Measurements from ENCODE around the gene DNAAF1. TPM values are rescaled to one million over a fixed set of nuclear protein-coding genes. Genes with fewer than 3 reads are reported as not detected.

DNAAF1 gene
- total RNA-seq, 1 donor, result 0.09 TPM

GRCh38 chr16:84183572-84183875 lies 38.4 kb downstream of the DNAAF1 start:
- H3K4me3 ChIP-seq (ENCODE audit: low read depth, low read length), result no peak overlapping the region
- TF ChIP-seq CTCF (IDR thresholded peaks at IDR 0.05; ENCODE audit: insufficient read depth, low read length), result no peak
- no peak for DNase-seq (ENCODE audit: low read depth)

DNA sequence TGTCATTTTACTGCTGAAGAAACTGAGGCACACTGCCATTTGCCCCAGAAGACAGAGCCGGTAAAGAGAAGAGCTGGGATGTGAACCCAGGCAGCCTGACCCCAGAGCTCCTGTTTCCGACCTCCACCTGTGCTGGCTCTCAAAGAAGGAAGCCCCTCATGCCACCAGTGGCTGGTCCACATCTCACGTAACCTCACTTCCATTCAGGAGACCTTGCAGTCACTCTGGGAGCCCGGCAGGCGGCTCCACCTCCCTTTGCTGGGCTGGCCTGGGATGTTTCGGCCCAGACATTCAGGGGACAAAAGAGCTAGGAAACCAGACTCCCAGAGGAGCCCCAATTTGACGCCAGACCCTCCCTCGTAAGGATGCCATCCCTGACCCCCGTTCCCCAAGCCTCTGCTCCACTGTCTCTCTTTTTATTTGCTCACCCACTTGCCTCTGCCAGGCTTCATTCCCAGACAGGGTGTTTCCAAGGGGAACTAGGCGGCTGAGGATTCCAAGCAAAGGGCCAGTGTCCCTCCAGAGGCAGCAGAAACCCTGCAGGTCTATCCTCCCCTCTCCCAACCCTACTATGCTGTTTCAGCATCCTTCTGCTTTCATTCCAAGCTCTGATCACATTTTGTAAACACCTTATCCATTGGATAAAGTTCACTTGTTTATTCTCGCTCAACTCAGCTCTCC lies 38.9 kb downstream of the DNAAF1 start:
- no peak overlapping the region for H3K4me3 ChIP-seq (ENCODE audit: low read depth, low read length)
- DNase-seq (ENCODE audit: low read depth), result no peak
- peak; percentile 61 for TF ChIP-seq CTCF (IDR thresholded peaks at IDR 0.05; ENCODE audit: insufficient read depth, low read length)

- DNase-seq (ENCODE audit: low read depth), result no peak
- TF ChIP-seq CTCF (IDR thresholded peaks at IDR 0.05; ENCODE audit: insufficient read depth, low read length), result no peak
- H3K4me3 ChIP-seq (ENCODE audit: low read depth, low read length), result no peak overlapping the region
These were observed 39.7 kb downstream of the DNAAF1 start for GRCh38 chr16:84184775-84185174.

DNA sequence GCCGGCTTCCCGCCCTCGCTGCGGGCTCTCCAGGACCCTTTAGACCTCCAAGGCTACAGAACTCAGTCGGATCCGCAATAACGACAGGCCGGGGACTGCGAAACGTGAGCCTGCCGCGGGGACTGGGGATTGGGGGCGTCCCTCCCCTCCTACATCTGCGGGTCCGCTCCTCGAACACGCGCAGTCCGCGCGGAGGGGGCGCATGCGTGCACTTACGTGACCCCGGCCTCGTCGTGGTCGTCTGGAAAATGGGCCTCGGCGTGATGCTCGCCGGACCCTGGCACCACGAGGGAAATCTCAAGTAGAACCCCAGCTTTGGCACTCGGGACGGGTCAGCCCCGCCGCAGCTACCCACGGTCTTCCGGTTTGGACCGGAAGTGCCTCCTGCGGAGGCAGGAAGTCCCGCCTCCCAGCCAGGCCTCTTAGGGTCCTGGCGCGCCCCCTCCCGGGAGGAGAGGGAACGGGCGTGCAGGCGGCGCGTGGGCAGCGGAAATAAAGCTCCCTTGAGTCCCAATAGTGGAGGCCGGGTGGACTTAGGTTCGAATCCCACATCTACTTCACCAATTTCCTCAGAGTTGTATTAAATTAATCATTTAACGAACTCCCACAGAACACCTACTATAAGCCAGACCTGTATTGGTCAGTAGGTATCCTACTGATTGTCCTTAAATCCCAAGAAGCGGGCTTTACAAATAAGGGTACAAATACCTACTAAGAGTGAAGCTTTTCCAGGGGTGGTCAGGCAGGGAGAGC lies 41.8 kb downstream of the DNAAF1 start, which contains the start of gene TAF1C:
Gene TAF1C (minus strand): TSS at position 373 of the 753 bp plus-strand sequence. CDS start 2,069 bp downstream, outside the sequence.
- DNase-seq (ENCODE audit: low read depth), result peak; percentile 95
- H3K4me3 ChIP-seq (ENCODE audit: low read depth, low read length), result peak within 1 kb of the TSS; percentile 98
- peak; percentile 98 for TF ChIP-seq CTCF (IDR thresholded peaks at IDR 0.05; ENCODE audit: insufficient read depth, low read length)

- TF ChIP-seq CTCF (IDR thresholded peaks at IDR 0.05; ENCODE audit: insufficient read depth, low read length), result no peak
- no peak within 1 kb of the TSS for H3K4me3 ChIP-seq (ENCODE audit: low read depth, low read length)
- DNase-seq (ENCODE audit: low read depth), result no peak
These were observed 45.8 kb downstream of the DNAAF1 start, which contains the start of gene ADAD2 for GRCh38 chr16:84190731-84191388. ADAD2 (plus strand) TSS chr16:84191157; CDS start chr16:84191231, 74 bp downstream.

GRCh38 chr16:84191466-84191865 lies 46.4 kb downstream of the DNAAF1 start:
- H3K4me3 ChIP-seq (ENCODE audit: low read depth, low read length), result no peak overlapping the region
- DNase-seq (ENCODE audit: low read depth), result no peak
- TF ChIP-seq CTCF (IDR thresholded peaks at IDR 0.05; ENCODE audit: insufficient read depth, low read length), result no peak

Data from fibroblast of the aortic adventitia (primary cell).